HCT116 (cell line): ENCODE results near the gene SLC35G4. TPM values are rescaled to one million over a fixed set of nuclear protein-coding genes. Genes with fewer than 3 reads are reported as not detected.

Experiments
- ATAC-seq: fragments of 200-7000 bp; cut with Tn5 transposase; 2 replicates; pipeline ENCODE4 v1.9.1; 2020; ENCODE audit warnings: mild to moderate bottlenecking, moderate library complexity
- BruUV-seq: library from RNA; stranded (reverse); fragments of 400-500 nt; replicated peaks from 2 replicates; lab custom pipeline; 2021; lab: Mats Ljungman, UMichigan
- CTCF ChIA-PET: fragments of 300-600 bp; sonication (Branson Sonifier 250); formaldehyde crosslinking; loops from one replicate; lab custom pipeline; 2021; ENCODE audit warnings: antibody characterized with exemption; lab: Charles Lee
- POLR2A ChIA-PET: fragments of 300-600, 350-600 bp; sonication (Branson Sonifier 250); formaldehyde crosslinking; loops from one replicate; lab custom pipeline; 2021; ENCODE audit warnings: antibody characterized with exemption; lab: Charles Lee
- RAD21 ChIA-PET, 2 experiments: fragments of 300-600 bp; sonication (Branson Sonifier 250); formaldehyde crosslinking; loops; one replicate each; lab custom pipeline; 2023; ENCODE audit warnings: low total read pairs in 2 of 2; ENCODE audit not compliant: uncharacterized antibody in 2 of 2, unreplicated experiment in 2 of 2, low non-redundant PET in 1 of 2; lab: Charles Lee
- DNase-seq: peaks from one replicate; pipeline ENCODE4 v3.0.0-alpha.2; 2010; ENCODE audit warnings: low read depth, low spot score
- H2AFZ ChIP-seq: fragments of 200-600 bp; shearing (Covaris generic), sonication (generic); 2 replicates; pipeline ENCODE4 v1.6.1; 2017; ENCODE audit warnings: low read depth, mixed run types, mixed read lengths, antibody characterized with exemption, low read length; ENCODE audit not compliant: poor library complexity, severe bottlenecking
- H3K27ac ChIP-seq: 2 replicates; pipeline ENCODE4 v1.5.1; 2012; ENCODE audit warnings: low read depth, low read length
- H3K27me3 ChIP-seq: fragments of 200-600 bp; sonication (generic); 2 replicates; pipeline ENCODE4 v1.6.1; 2016; ENCODE audit warnings: mixed run types, low read length, mixed read lengths; ENCODE audit not compliant: insufficient read depth
- H3K36me3 ChIP-seq, 2 experiments: fragments of 200-500 bp in 1 of 2; fragments of 200-600 bp in 1 of 2; sonication (Bioruptor generic) in 1 of 2; sonication (generic) in 1 of 2; 2 replicates each; pipeline versions ENCODE4 v1.5.1 to v1.6.1; 2014 to 2016; ENCODE audit warnings: low read length in 2 of 2, inconsistent platforms in 1 of 2, mixed read lengths in 1 of 2, mixed run types in 1 of 2; ENCODE audit not compliant: insufficient read depth in 2 of 2, control insufficient read depth in 1 of 2
- H3K4me1 ChIP-seq, 2 experiments: fragments of 200-600 bp in 1 of 2; sonication (generic) in 1 of 2; 2 replicates each; pipeline versions ENCODE4 v1.5.1 to v1.6.1; 2012 to 2017; ENCODE audit warnings: low read length in 2 of 2, inconsistent platforms in 1 of 2, mild to moderate bottlenecking in 1 of 2, mixed read lengths in 1 of 2, mixed run types in 1 of 2, moderate library complexity in 1 of 2; ENCODE audit not compliant: insufficient read depth in 2 of 2, control insufficient read depth in 1 of 2
- H3K4me2 ChIP-seq: fragments of 200-600 bp; sonication (generic); 2 replicates; pipeline ENCODE4 v1.6.1; 2017; ENCODE audit warnings: mixed run types, low read length, mixed read lengths
- H3K4me3 ChIP-seq, 2 experiments: fragments of 200-600 bp in 1 of 2; sonication (generic) in 1 of 2; replicated peaks in 1 of 2; 2 replicates each; pipeline ENCODE4 v1.5.1; 2011 to 2016; ENCODE audit warnings: low read length in 2 of 2, control low read depth in 1 of 2, low read depth in 1 of 2, mild to moderate bottlenecking in 1 of 2, mixed read lengths in 1 of 2, mixed run types in 1 of 2
- H3K79me2 ChIP-seq: fragments of 200-600 bp; sonication (generic); 2 replicates; pipeline ENCODE4 v1.6.1; 2017; ENCODE audit warnings: mild to moderate bottlenecking, mixed run types, low read length, moderate library complexity, mixed read lengths; ENCODE audit not compliant: insufficient read depth
- H3K9ac ChIP-seq: fragments of 200-600 bp; sonication (generic); 2 replicates; pipeline ENCODE4 v1.6.1; 2016; ENCODE audit warnings: low read length, mixed read lengths
- H3K9me2 ChIP-seq: fragments of 200-600 bp; sonication (generic), shearing (Covaris generic); 2 replicates; pipeline ENCODE4 v1.6.1; 2017; ENCODE audit warnings: mixed run types, mild to moderate bottlenecking, moderate library complexity; ENCODE audit not compliant: insufficient read depth
- H3K9me3 ChIP-seq, 2 experiments: fragments of 200-500 bp in 1 of 2; fragments of 200-600 bp in 1 of 2; sonication (Bioruptor generic) in 1 of 2; sonication (generic) in 1 of 2; 2 replicates each; pipeline ENCODE4 v1.6.1; 2014 to 2017; ENCODE audit warnings: low read length in 2 of 2, mixed read lengths in 2 of 2, inconsistent platforms in 1 of 2, low read depth in 1 of 2, mild to moderate bottlenecking in 1 of 2, mixed run types in 1 of 2, moderate library complexity in 1 of 2; ENCODE audit not compliant: control insufficient read depth in 1 of 2, insufficient read depth in 1 of 2
- H4K20me1 ChIP-seq: fragments of 200-600 bp; sonication (generic), shearing (Covaris generic); 2 replicates; pipeline ENCODE4 v1.6.1; 2017; ENCODE audit warnings: mixed run types, mild to moderate bottlenecking, moderate library complexity; ENCODE audit not compliant: insufficient read depth
- ATF3 ChIP-seq: IDR thresholded peaks from 2 replicates; pipeline ENCODE4 v1.6.1; 2012
- CEBPB ChIP-seq: IDR thresholded peaks from 2 replicates; pipeline ENCODE4 v1.6.1; 2012; ENCODE audit warnings: low read depth
- ELF1 ChIP-seq: IDR thresholded peaks from 2 replicates; pipeline ENCODE4 v1.6.1; 2012; ENCODE audit warnings: low read depth, borderline replicate concordance
- EZH2phosphoT487 ChIP-seq: fragments of 200-600 bp; IDR thresholded peaks from 2 replicates; pipeline ENCODE4 v1.6.1; 2018; ENCODE audit warnings: antibody characterized with exemption, borderline replicate concordance
- POLR2A ChIP-seq: IDR thresholded peaks from 2 replicates; pipeline ENCODE4 v1.7.0; 2011; ENCODE audit warnings: borderline replicate concordance; ENCODE audit not compliant: insufficient read depth, insufficient read length; ENCODE audit errors: extremely low read depth
- POLR2AphosphoS5 ChIP-seq: IDR thresholded peaks from 2 replicates; pipeline ENCODE4 v1.6.1; 2011; ENCODE audit warnings: mild to moderate bottlenecking, low read depth, low read length, moderate library complexity
- REST ChIP-seq: IDR thresholded peaks from 2 replicates; pipeline ENCODE4 v1.6.1; 2012; ENCODE audit warnings: low read depth
- SIN3A ChIP-seq: IDR thresholded peaks from 2 replicates; pipeline ENCODE4 v1.6.1; 2012; ENCODE audit warnings: low read depth
- SP1 ChIP-seq: IDR thresholded peaks from 2 replicates; pipeline ENCODE4 v1.6.1; 2012; ENCODE audit warnings: low read depth
- TCF7L2 ChIP-seq: IDR thresholded peaks from 2 replicates; pipeline ENCODE4 v1.7.0; 2011; ENCODE audit warnings: borderline replicate concordance, inconsistent platforms; ENCODE audit not compliant: insufficient read depth, insufficient read length; ENCODE audit errors: extremely low read depth
- YY1 ChIP-seq: IDR thresholded peaks from 2 replicates; pipeline ENCODE4 v1.6.1; 2011; ENCODE audit warnings: low read length, low read depth, moderate library complexity, mild to moderate bottlenecking; ENCODE audit not compliant: insufficient replicate concordance; ENCODE audit errors: extremely low read depth
- ZBTB33 ChIP-seq: IDR thresholded peaks from 2 replicates; pipeline ENCODE4 v1.6.1; 2011; ENCODE audit warnings: mild to moderate bottlenecking, low read length, moderate library complexity; ENCODE audit not compliant: insufficient replicate concordance; ENCODE audit errors: extremely low read depth
- ZNF274 ChIP-seq: fragments of 200-500 bp; sonication (Bioruptor generic); IDR thresholded peaks from 2 replicates; pipeline ENCODE4 v1.6.1; 2014; ENCODE audit warnings: mild to moderate bottlenecking, low read depth, low read length, inconsistent platforms
- intact Hi-C: fragments of 100-400 bp; cut with micrococcal nuclease; formaldehyde crosslinking; loops from 2 replicates; pipeline ENCODE4 v1.10.0; 2022
- total RNA-seq: library from RNA; stranded (reverse); gene quantifications from one replicate; pipeline ENCODE4 v1.2.1, GENCODE V29; 2021; ENCODE audit not compliant: unreplicated experiment

SLC35G4 gene
- total RNA-seq, 1 experiment from 2014 or later = not detected

- ChIA-PET CTCF (no interaction called here), POLR2A (no interaction called here), RAD21 (no interaction called here)
- intact Hi-C loops = no loop called here
- no TSS peak for BruUV-seq
- H3K9me2 ChIP-seq = no peaks in the 10 kb centered on the region
- DNase-seq (no peak), ATAC-seq (no peak)
- H3K9ac ChIP-seq = no peak overlapping the region
- no peaks in the 10 kb centered on the region for H4K20me1 ChIP-seq
- H3K79me2 ChIP-seq = no peaks in the 10 kb centered on the region
- H3K9me3 ChIP-seq = no peaks in the 10 kb centered on the region
- H3K36me3 ChIP-seq = no peaks in the 10 kb centered on the region
- H3K4me2 ChIP-seq = no peak overlapping the region
- H3K4me1 ChIP-seq = no peaks in the 10 kb centered on the region
- peaks cover 27% of the 10 kb centered on the region for H3K27me3 ChIP-seq
- no peak overlapping the region for H2AFZ ChIP-seq
- no peak for TF ChIP-seq ATF3
- no peak for TF ChIP-seq YY1
- no peak for TF ChIP-seq SIN3A
- TF ChIP-seq ZNF274 = no peak
- TF ChIP-seq ELF1 = no peak
- TF ChIP-seq POLR2AphosphoS5 = no peak
- no peak for TF ChIP-seq TCF7L2
- H3K4me3 ChIP-seq = no peak overlapping the region
- no peak overlapping the region for H3K27ac ChIP-seq
Measured at GRCh38 chr18:11587432-11587831, 22.0 kb upstream of the SLC35G4 start.

- intact Hi-C loops = no loop called here
- H3K9me2 ChIP-seq = no peaks in the 10 kb centered on the region
- no peak overlapping the region for H3K9ac ChIP-seq
- no peaks in the 10 kb centered on the region for H3K4me1 ChIP-seq
- H3K4me2 ChIP-seq = no peak overlapping the region
- no peak overlapping the region for H2AFZ ChIP-seq
- BruUV-seq = no TSS peak
- no peaks in the 10 kb centered on the region for H3K9me3 ChIP-seq
- ChIA-PET CTCF (no interaction called here), POLR2A (no interaction called here), RAD21 (no interaction called here)
- no peak for ATAC-seq
- H4K20me1 ChIP-seq = no peaks in the 10 kb centered on the region
- H3K36me3 ChIP-seq = no peaks in the 10 kb centered on the region
- H3K27me3 ChIP-seq = peaks cover 24% of the 10 kb centered on the region; the same call in 1 of the 2 replicates
- DNase-seq = no peak
- no peak overlapping the region for H3K27ac ChIP-seq
- H3K4me3 ChIP-seq = no peak overlapping the region
- H3K79me2 ChIP-seq = no peaks in the 10 kb centered on the region
- no peak for TF ChIP-seq CEBPB
- TF ChIP-seq EZH2phosphoT487 = no peak
- no peak for TF ChIP-seq ZBTB33
- TF ChIP-seq POLR2A = no peak
- TF ChIP-seq SP1 = no peak
- TF ChIP-seq REST = no peak
- no peak for TF ChIP-seq ELF1
- no peak for TF ChIP-seq YY1
- no peak for TF ChIP-seq SIN3A
Measured at GRCh38 chr18:11587846-11588245, 21.6 kb upstream of the SLC35G4 start.
